ENCODE measurements around the gene SOX13. TPM values are rescaled to one million over a fixed set of nuclear protein-coding genes. Genes with fewer than 3 reads are reported as not detected.

Gene SOX13
- total RNA-seq, 1 experiment from 2014 or later = 171 TPM

- H3K4me3 Mint-ChIP-seq = no peak overlapping the region
- CTCF ChIA-PET = no interaction called here
- peaks cover 46% of the 10 kb centered on the region for H3K9me3 Mint-ChIP-seq
- peaks cover 25% of the 10 kb centered on the region for H3K36me3 Mint-ChIP-seq
- ATAC-seq (no peak), DNase-seq (ENCODE audit: low spot score) (no peak)
- POLR2A ChIA-PET = no interaction called here
- H3K4me1 Mint-ChIP-seq = no peaks in the 10 kb centered on the region
- H3K27me3 Mint-ChIP-seq (ENCODE audit: low read depth) = peaks cover 29% of the 10 kb centered on the region
- TF ChIP-seq ELF4 (CRISPR knock-in tag; IDR thresholded peaks at IDR 0.05; ENCODE audit: low read depth) (no peak), ERG (CRISPR knock-in tag; IDR thresholded peaks at IDR 0.05) (no peak), AFF4 (CRISPR knock-in tag; IDR thresholded peaks at IDR 0.05; ENCODE audit: borderline replicate concordance) (no peak), MXD4 (CRISPR knock-in tag; IDR thresholded peaks at IDR 0.05; ENCODE audit: borderline replicate concordance) (no peak), NFATC4 (CRISPR knock-in tag; IDR thresholded peaks at IDR 0.05) (no peak), PRRX2 (CRISPR knock-in tag; IDR thresholded peaks at IDR 0.05) (no peak), TEAD1 (CRISPR knock-in tag; IDR thresholded peaks at IDR 0.05) (no peak), ZBTB21 (CRISPR knock-in tag; IDR thresholded peaks at IDR 0.05; ENCODE audit: borderline replicate concordance) (no peak), PREB (CRISPR knock-in tag; IDR thresholded peaks at IDR 0.05; ENCODE audit: borderline replicate concordance) (no peak), RELA (CRISPR knock-in tag; IDR thresholded peaks at IDR 0.05; ENCODE audit: borderline replicate concordance) (no peak), FOXP4 (CRISPR knock-in tag; IDR thresholded peaks at IDR 0.05) (no peak), USF2 (CRISPR knock-in tag; IDR thresholded peaks at IDR 0.05) (no peak)
- no peak overlapping the region for H3K27ac Mint-ChIP-seq
Observed at GRCh38 chr1:204169858-204170257, 96.9 kb downstream of the SOX13 start.

GRCh38 chr1:204170494-204171155, 97.7 kb downstream of the SOX13 start:
- Mint-ChIP-seq H3K36me3 (peaks cover 25% of the 10 kb centered on the region), H3K4me3 (no peak overlapping the region), H3K27ac (no peak overlapping the region), H3K4me1 (no peaks in the 10 kb centered on the region), H3K27me3 (ENCODE audit: low read depth) (peaks cover 27% of the 10 kb centered on the region), H3K9me3 (peaks cover 46% of the 10 kb centered on the region)
- DNase-seq (ENCODE audit: low spot score) (no peak), ATAC-seq (no peak)
- TF ChIP-seq ZNF263 (CRISPR knock-in tag; IDR thresholded peaks at IDR 0.05; ENCODE audit: low read depth) (no peak), PRRX2 (CRISPR knock-in tag; IDR thresholded peaks at IDR 0.05) (no peak), TP53 (CRISPR knock-in tag; IDR thresholded peaks at IDR 0.05) (no peak), MAX (CRISPR knock-in tag; IDR thresholded peaks at IDR 0.05) (no peak), ZBTB43 (CRISPR knock-in tag; IDR thresholded peaks at IDR 0.05) (no peak), ZMAT4 (CRISPR knock-in tag; IDR thresholded peaks at IDR 0.05) (no peak), EMX1 (CRISPR knock-in tag; IDR thresholded peaks at IDR 0.05) (no peak), ZNF317 (CRISPR knock-in tag; IDR thresholded peaks at IDR 0.05; ENCODE audit: borderline replicate concordance, low read depth) (no peak)
- CTCF ChIA-PET = interaction anchor here (1.7 kb wide), 1 partner anchor 8 kb away, joined by 5 read pairs; no protein-coding TSS in a partner anchor
- POLR2A ChIA-PET = no interaction called here

Data from WTC11 (cell line).